GM23338 (cell line): ENCODE data around the gene GNAT1.

ENCODE experiments used
- CTCF ChIP-seq, 2 experiments: fragments of 200-600 bp in 1 of 2; sonication (generic) in 1 of 2; conservative IDR thresholded peaks; 2 replicates each; pipeline versions ENCODE4 v1.5.1 to v1.6.1; 2016 to 2017; ENCODE audit warnings: antibody characterized with exemption in 2 of 2, low read depth in 2 of 2, mild to moderate bottlenecking in 2 of 2, moderate library complexity in 1 of 2
- EZH2 ChIP-seq: fragments of 200-600 bp; sonication (generic); IDR thresholded peaks from one replicate; pipeline ENCODE4 v1.8.0; 2017; ENCODE audit warnings: antibody characterized with exemption, mild to moderate bottlenecking, low read depth; ENCODE audit not compliant: unreplicated experiment
- EZH2phosphoT487 ChIP-seq: fragments of 200-600 bp; sonication (generic); IDR thresholded peaks from one replicate; pipeline ENCODE4 v1.8.1; 2018; ENCODE audit warnings: antibody characterized with exemption; ENCODE audit not compliant: unreplicated experiment
- JUNB ChIP-seq: IDR thresholded peaks from one replicate; pipeline ENCODE4 v1.6.1; 2016; ENCODE audit warnings: antibody characterized with exemption; ENCODE audit not compliant: unreplicated experiment
- POLR2AphosphoS5 ChIP-seq: IDR thresholded peaks from 2 replicates; pipeline ENCODE4 v1.6.1; 2016; ENCODE audit warnings: antibody characterized with exemption, low read depth
- REST ChIP-seq: IDR thresholded peaks from one replicate; pipeline ENCODE4 v1.6.1; 2018; ENCODE audit warnings: antibody characterized with exemption; ENCODE audit not compliant: unreplicated experiment
- STAT1 ChIP-seq: IDR thresholded peaks from one replicate; pipeline ENCODE4 v1.6.1; 2016; ENCODE audit warnings: antibody characterized with exemption; ENCODE audit not compliant: unreplicated experiment
- ZNF462 ChIP-seq: fragments of 250-450 bp; sonication (Bioruptor Pico); IDR thresholded peaks from 2 replicates; pipeline ENCODE4 v1.5.0; 2020; ENCODE audit warnings: mild to moderate bottlenecking, moderate library complexity

- TF ChIP-seq EZH2 (no peak), JUNB (no peak), CTCF (conservative IDR thresholded peaks at IDR 0.05; ENCODE audit: low read depth in 2 of 2) (no peak), EZH2phosphoT487 (no peak), REST (no peak), POLR2AphosphoS5 (no peak), ZNF462 (CRISPR knock-in tag) (no peak), STAT1 (no peak)
These were observed 41.0 kb upstream of the GNAT1 start for GRCh38 chr3:50150404-50150750.
